Esophagus mucosa (tissue), 1 donor: Measurements from ENCODE around the gene KCNN2. TPM values are rescaled to one million over a fixed set of nuclear protein-coding genes. Genes with fewer than 3 reads are reported as not detected.

Source experiments
- ATAC-seq: fragments of 200-7000 bp; cut with Tn5 transposase; one replicate; pipeline ENCODE4 v1.9.1; 2020
- total RNA-seq: library from RNA; stranded (reverse); gene quantifications from one replicate; pipeline ENCODE4 v1.2.4, GENCODE V29; 2023
- donor health status: DM: yes; HTN: yes; CAD: no.

KCNN2 gene
- 0.36 TPM for total RNA-seq

- peak; percentile 89 for ATAC-seq
These were observed at the start of gene KCNN2 for GRCh38 chr5:114361724-114362196. TSS of gene KCNN2 (plus strand) at chr5:114362070. CDS start at chr5:114362140, 70 bp downstream.

GRCh38 chr5:114312658-114313057, 49.2 kb upstream of the KCNN2 start:
- no peak for ATAC-seq

- no peak for ATAC-seq
These were observed 47.8 kb upstream of the KCNN2 start for GRCh38 chr5:114314061-114314460.

GRCh38 chr5:114316167-114316566, 45.7 kb upstream of the KCNN2 start:
- no peak for ATAC-seq

GRCh38 chr5:114317751-114318150, 44.1 kb upstream of the KCNN2 start:
- ATAC-seq: no peak

GRCh38 chr5:114319236-114319635, 42.6 kb upstream of the KCNN2 start:
- ATAC-seq: no peak

- no peak for ATAC-seq
These were observed 42.0 kb upstream of the KCNN2 start for GRCh38 chr5:114319821-114320220.

GRCh38 chr5:114324282-114324681, 37.6 kb upstream of the KCNN2 start:
- ATAC-seq: no peak

- no peak for ATAC-seq
These were observed 36.3 kb upstream of the KCNN2 start for GRCh38 chr5:114325541-114325940.

- no peak for ATAC-seq
These were observed 34.4 kb upstream of the KCNN2 start for GRCh38 chr5:114327474-114327873.

- ATAC-seq: no peak
These were observed 33.9 kb upstream of the KCNN2 start for GRCh38 chr5:114327987-114328386.

GRCh38 chr5:114330916-114331531, 30.8 kb upstream of the KCNN2 start:
- ATAC-seq: no peak

- ATAC-seq: no peak
These were observed 29.4 kb upstream of the KCNN2 start for GRCh38 chr5:114332493-114332892.

- ATAC-seq: no peak
These were observed 28.9 kb upstream of the KCNN2 start for GRCh38 chr5:114332925-114333324.

- no peak for ATAC-seq
These were observed 26.5 kb upstream of the KCNN2 start for GRCh38 chr5:114335391-114335790.

- ATAC-seq: no peak
These were observed 22.8 kb upstream of the KCNN2 start for GRCh38 chr5:114339108-114339507.

- ATAC-seq: no peak
These were observed 15.7 kb upstream of the KCNN2 start for GRCh38 chr5:114346181-114346580.

- no peak for ATAC-seq
These were observed 6.6 kb upstream of the KCNN2 start for GRCh38 chr5:114355086-114355830.

GRCh38 chr5:114358329-114358728, 3.5 kb upstream of the KCNN2 start:
- no peak for ATAC-seq

- ATAC-seq: no peak
These were observed 1.5 kb upstream of the KCNN2 start for GRCh38 chr5:114360357-114360756.

GRCh38 chr5:114360816-114361723, 800 bp upstream of the KCNN2 start:
- peak; percentile 14 for ATAC-seq

GRCh38 chr5:114362197-114362976, 517 bp downstream of the KCNN2 start:
- peak; percentile 45 for ATAC-seq
